Left ventricle myocardium inferior (tissue), 1 donor: ENCODE measurements around the gene MRC2. TPM values are rescaled to one million over a fixed set of nuclear protein-coding genes. Genes with fewer than 3 reads are reported as not detected.

Source experiments
- DNase-seq: peaks from one replicate; pipeline ENCODE4 v3.0.0-alpha.2; 2020
- H3K27ac ChIP-seq: fragments of 200-600 bp; replicated peaks from 2 replicates; pipeline ENCODE4 v1.8.0; 2021
- H3K27me3 ChIP-seq: fragments of 200-600 bp; 2 replicates; pipeline ENCODE4 v1.8.0; 2021; ENCODE audit warnings: low read depth
- H3K36me3 ChIP-seq: fragments of 200-600 bp; 2 replicates; pipeline ENCODE4 v1.8.0; 2021
- H3K4me1 ChIP-seq: fragments of 200-600 bp; 2 replicates; pipeline ENCODE4 v1.8.0; 2021
- H3K4me3 ChIP-seq: fragments of 200-600 bp; 2 replicates; pipeline ENCODE4 v1.8.0; 2021; ENCODE audit warnings: mild to moderate bottlenecking, moderate library complexity
- H3K9me3 ChIP-seq: fragments of 200-600 bp; replicated peaks from 2 replicates; pipeline ENCODE4 v1.8.0; 2021
- CTCF ChIP-seq: fragments of 200-600 bp; IDR thresholded peaks from 2 replicates; pipeline ENCODE4 v1.8.0; 2021; ENCODE audit warnings: antibody characterized with exemption, mild to moderate bottlenecking, borderline replicate concordance
- intact Hi-C: fragments of 100-400 bp; cut with micrococcal nuclease; formaldehyde crosslinking; loops from one replicate; pipeline ENCODE4 v1.11.0; 2022
- total RNA-seq: library from RNA; stranded (reverse); fragmentation: NEBNext Ultra II Directional; extraction: Animal tissue kit (Norgen Biotek cat#: 25700); gene quantifications from one replicate; pipeline ENCODE4 v1.2.1, GENCODE V29; 2021
- donor health status: DM: no; HTN: yes; CAD: no; lungs with severe emphysema.

Gene MRC2
- total RNA-seq, 1 donor from 2014 or later, result 22.8 TPM

DNA sequence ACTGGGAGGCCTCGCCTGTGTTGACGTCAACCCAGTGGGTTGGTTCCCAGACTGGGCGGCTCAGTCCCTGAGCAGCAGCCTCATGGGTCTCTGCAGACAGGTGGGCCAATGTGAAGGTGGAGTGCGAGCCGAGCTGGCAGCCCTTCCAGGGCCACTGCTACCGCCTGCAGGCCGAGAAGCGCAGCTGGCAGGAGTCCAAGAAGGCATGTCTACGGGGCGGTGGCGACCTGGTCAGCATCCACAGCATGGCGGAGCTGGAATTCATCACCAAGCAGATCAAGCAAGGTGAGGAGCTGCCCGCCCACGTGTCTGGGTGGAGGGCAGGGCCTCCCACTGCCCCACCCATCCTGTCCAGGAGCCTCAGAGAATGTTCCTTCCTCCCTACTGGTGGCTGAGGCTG lies 44.1 kb downstream of the MRC2 start:
- TF ChIP-seq CTCF, result no peak
- Histone ChIP-seq H3K36me3 (no peaks in the 10 kb centered on the region), H3K9me3 (no peaks in the 10 kb centered on the region), H3K27ac (no peak overlapping the region), H3K4me1 (peaks cover 9% of the 10 kb centered on the region), H3K4me3 (no peak overlapping the region), H3K27me3 (no peaks in the 10 kb centered on the region)
- intact Hi-C loops, result no loop called here
- DNase-seq, result no peak

DNA sequence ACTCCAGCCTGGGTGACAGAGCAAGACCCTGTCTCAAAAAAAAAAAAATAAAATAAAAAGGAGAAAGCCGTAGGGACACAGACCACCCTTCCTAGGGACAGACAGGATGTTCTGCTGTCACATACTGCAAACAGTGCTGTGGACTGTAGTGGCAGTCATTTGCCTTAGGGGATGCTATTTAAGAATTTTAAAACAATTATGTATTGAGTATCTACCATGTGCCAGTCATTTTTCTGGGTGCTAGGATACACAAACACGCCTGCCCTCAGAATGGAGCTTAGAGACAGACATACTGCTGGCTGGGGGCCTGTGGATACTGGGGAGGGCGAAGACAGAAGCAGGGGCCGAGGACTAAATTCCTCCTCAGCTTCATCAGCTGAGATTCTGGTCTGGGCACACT lies 45.5 kb downstream of the MRC2 start:
- Histone ChIP-seq H3K4me3 (no peak overlapping the region), H3K4me1 (peaks cover 9% of the 10 kb centered on the region), H3K27ac (no peak overlapping the region), H3K9me3 (no peaks in the 10 kb centered on the region), H3K36me3 (no peaks in the 10 kb centered on the region), H3K27me3 (no peaks in the 10 kb centered on the region)
- no peak for TF ChIP-seq CTCF
- no peak for DNase-seq
- intact Hi-C loops, result no loop called here

GRCh38 chr17:62673614-62674362 lies 46.3 kb downstream of the MRC2 start:
- H3K4me1 ChIP-seq, result peaks cover 9% of the 10 kb centered on the region
- H3K9me3 ChIP-seq, result no peaks in the 10 kb centered on the region
- TF ChIP-seq CTCF, result no peak
- H3K27ac ChIP-seq, result no peak overlapping the region
- no peaks in the 10 kb centered on the region for H3K27me3 ChIP-seq
- H3K4me3 ChIP-seq, result no peak overlapping the region
- H3K36me3 ChIP-seq, result no peaks in the 10 kb centered on the region
- no peak for DNase-seq
- intact Hi-C loops, result no loop called here

DNA sequence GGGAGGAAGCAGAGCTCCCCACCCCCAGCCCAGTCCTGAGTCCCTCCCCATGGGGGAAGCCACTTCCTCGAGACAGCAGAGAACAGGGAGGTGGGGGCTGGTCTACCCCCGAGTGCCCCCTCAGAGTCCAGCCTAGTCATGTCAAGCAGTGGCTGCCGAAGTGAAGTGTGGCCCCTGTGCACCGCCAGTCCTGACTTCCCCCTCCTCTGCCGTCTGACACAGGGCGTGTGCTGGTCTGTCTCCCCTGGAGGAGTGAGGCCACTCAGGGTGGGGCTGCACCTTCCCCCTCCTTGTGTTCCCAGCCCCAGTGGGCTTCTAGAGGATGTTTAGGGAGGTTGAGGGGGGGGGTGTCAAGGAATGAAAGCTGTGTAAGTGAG lies 46.9 kb downstream of the MRC2 start:
- intact Hi-C loops, result no loop called here

GRCh38 chr17:62674841-62675240 lies 47.4 kb downstream of the MRC2 start:
- H3K27me3 ChIP-seq, result no peaks in the 10 kb centered on the region
- no peak overlapping the region for H3K4me3 ChIP-seq
- H3K9me3 ChIP-seq, result no peaks in the 10 kb centered on the region
- H3K36me3 ChIP-seq, result no peaks in the 10 kb centered on the region
- no peak for DNase-seq
- intact Hi-C loops, result no loop called here
- TF ChIP-seq CTCF, result no peak
- peaks cover 9% of the 10 kb centered on the region for H3K4me1 ChIP-seq
- no peak overlapping the region for H3K27ac ChIP-seq

More for the DNA sequence above, 46.9 kb downstream of the MRC2 start:
- no peaks in the 10 kb centered on the region for H3K27me3 ChIP-seq
- no peak overlapping the region for H3K4me3 ChIP-seq
- H3K9me3 ChIP-seq, result no peaks in the 10 kb centered on the region
- DNase-seq, result no peak
- no peak for TF ChIP-seq CTCF
- no peak overlapping the region for H3K27ac ChIP-seq
- H3K4me1 ChIP-seq, result peaks cover 9% of the 10 kb centered on the region
- H3K36me3 ChIP-seq, result no peaks in the 10 kb centered on the region
